HG03565 (cell line): ENCODE data around the gene CSTPP1.

Source experiments
- ATAC-seq: cut with Tn5 transposase; IDR thresholded peaks from one replicate; pipeline ENCODE4 v1.9.1; 2021; ENCODE audit warnings: mild to moderate bottlenecking, moderate library complexity; ENCODE audit not compliant: unreplicated experiment

CSTPP1 gene, protein sequence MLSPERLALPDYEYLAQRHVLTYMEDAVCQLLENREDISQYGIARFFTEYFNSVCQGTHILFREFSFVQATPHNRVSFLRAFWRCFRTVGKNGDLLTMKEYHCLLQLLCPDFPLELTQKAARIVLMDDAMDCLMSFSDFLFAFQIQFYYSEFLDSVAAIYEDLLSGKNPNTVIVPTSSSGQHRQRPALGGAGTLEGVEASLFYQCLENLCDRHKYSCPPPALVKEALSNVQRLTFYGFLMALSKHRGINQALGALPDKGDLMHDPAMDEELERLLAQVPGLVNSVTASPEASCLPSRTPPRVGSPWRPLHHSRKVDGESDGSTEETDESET

GRCh38 chr11:46936138-46937110 is at the start of gene CSTPP1:
Gene CSTPP1 (plus strand): TSS chr11:46936761. CDS start chr11:46936806, 45 bp downstream.
- peak; percentile 75 for ATAC-seq

GRCh38 chr11:46888636-46889035 is 47.9 kb upstream of the CSTPP1 start:
- no peak for ATAC-seq

GRCh38 chr11:46889251-46889650 is 47.3 kb upstream of the CSTPP1 start:
- ATAC-seq = no peak

DNA sequence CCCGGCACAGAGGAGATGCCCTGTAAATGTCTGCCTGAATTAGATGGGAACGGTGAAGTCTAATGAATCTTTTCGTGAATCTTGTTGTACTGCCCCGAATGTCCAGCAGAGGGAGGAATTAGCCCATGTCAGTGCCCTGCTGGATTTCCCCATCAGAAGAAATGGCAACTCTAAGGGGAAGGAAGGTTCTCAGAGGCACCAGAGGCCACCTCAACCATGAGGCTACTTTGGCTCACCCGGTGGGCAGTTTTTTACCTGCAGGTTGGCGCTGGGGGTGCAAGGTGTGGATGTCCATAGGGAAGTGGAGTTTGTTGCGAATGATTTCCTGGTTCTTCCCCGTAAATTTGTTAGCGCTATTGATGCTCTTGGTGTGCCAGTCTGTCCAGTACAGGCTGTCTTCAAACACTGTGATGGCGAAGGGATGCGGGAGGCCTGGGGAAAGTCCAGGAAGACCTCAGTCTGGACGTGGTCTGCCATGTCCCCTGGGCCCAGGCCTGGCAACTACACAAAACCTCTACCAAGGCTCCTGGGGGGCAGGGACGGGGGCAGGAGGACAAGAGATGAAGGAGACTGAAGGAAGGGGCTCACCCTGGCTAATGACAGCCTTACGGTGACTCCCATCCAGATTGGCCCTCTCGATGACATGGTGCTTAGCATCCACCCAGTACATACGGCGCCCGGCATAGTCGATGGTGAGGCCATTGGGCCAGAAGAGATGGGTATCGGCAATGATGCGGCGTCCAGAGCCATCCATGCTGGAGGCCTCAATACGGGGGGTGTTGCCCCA is 46.7 kb upstream of the CSTPP1 start:
- ATAC-seq = no peak

DNA sequence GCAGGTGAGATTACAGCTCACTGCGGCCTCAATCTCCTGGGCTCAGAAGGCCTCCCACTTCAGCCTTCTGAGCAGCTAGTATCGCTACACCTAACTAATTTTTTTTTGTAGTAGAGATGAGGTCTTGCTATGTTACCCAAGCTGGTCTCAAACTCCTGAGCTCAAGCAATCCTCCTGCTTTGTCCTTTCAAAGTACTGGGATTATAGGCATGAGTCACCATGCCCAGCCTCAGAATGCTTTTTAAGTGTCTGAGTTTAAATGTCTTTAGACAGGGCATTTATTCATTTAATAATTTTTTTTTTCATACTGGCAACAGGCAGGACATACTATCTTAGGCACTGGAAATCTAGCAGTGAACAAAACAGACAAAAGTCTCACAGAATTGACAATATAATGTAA is 45.9 kb upstream of the CSTPP1 start:
- ATAC-seq = no peak

- ATAC-seq = no peak
Measured at GRCh38 chr11:46892109-46892508, 44.5 kb upstream of the CSTPP1 start.

GRCh38 chr11:46892838-46893237 is 43.7 kb upstream of the CSTPP1 start:
- ATAC-seq = no peak

DNA sequence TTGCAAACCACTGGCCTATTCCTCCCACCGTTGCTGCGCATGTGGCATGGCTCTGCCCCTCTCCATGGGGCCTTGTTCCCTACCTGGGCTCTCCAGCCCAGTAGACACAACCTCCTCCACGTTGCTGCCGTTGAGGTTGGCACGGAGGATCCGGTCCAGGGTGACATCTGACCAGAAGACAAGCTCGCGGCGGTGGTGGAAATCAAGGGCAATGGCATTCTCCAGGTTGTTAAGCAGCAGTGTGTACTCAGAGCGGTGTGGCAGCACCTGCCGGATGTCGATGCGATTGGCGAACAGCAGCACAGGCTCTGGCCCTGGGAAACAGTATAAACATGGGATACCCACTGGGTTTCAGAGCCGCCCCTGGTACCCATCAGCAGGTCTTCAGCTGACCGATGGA is 42.1 kb upstream of the CSTPP1 start:
- ATAC-seq = no peak

DNA sequence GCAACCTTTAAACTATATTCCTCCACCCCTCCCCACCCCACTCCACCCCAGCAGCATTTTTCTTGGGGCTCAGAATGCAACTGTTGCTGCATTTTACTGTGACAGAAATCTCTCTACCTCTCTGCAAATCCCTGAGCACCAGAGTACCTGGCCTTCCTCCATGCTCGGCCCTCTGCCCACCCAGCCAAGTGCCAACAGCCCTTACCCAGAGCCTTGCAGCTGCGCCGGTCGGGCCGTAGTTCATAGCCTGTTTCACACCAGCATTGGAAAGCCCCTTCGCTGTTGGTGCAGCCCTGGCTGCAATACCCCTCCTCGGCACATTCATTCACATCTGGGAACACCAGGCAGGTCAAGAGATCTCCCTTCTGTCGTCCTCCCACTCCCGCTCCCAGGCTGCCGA is 41.6 kb upstream of the CSTPP1 start:
- ATAC-seq = no peak

GRCh38 chr11:46895821-46896220 is 40.7 kb upstream of the CSTPP1 start:
- no peak for ATAC-seq

GRCh38 chr11:46896719-46897406 is 39.7 kb upstream of the CSTPP1 start:
- no peak for ATAC-seq

GRCh38 chr11:46898396-46899095 is 38.0 kb upstream of the CSTPP1 start:
- no peak for ATAC-seq

DNA sequence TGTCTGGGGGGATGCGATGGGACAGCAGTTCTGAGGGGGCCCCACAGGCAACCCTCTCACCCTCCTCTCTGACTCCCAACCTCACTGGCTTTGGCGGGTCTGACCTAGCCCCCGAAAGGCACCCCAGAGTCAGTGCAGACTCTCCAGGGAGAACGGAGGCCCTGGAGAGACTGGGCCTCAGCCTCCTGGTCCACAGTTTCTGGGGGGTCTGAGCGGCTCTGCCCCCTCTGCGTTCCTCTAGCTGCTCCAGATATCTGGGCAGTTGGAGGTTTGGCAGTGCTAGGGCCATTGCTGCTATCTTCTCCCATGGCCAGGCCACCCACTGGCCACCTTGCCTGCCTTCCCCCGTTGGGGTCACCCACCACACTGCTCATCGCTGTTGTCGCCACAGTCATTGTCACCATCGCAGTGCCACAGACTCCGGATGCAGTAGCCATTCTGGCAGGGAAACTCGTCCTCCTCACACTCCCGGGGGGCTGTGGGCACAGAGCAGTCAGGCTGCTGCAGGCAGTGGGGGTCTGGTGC is 37.0 kb upstream of the CSTPP1 start:
- ATAC-seq = no peak

GRCh38 chr11:46900091-46900746 is 36.3 kb upstream of the CSTPP1 start:
- ATAC-seq = no peak

- no peak for ATAC-seq
Measured at GRCh38 chr11:46901156-46901555, 35.4 kb upstream of the CSTPP1 start.

- ATAC-seq = no peak
Measured at GRCh38 chr11:46902694-46903093, 33.9 kb upstream of the CSTPP1 start.

DNA sequence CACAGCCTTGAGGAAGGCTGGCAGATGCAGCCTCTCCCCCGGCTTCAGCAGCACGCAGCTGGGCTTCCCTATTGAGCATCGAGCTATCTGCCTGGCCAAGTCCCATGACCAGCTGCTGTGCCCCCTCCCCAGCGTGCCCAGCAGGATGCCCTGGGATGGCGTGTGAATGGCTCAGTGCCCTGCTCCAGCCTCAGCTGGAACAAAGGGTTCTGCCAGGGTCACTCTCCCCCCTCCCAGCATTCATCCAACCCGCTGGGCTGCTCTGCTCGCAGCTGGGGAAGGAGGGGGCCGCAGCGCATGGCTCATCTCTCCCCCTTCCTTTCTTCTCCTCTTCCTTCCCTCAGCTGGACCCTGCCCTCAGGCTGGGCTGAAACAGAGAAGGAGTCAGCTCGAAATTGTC is 32.7 kb upstream of the CSTPP1 start:
- ATAC-seq = no peak

- ATAC-seq = no peak
Measured at GRCh38 chr11:46905806-46906205, 30.8 kb upstream of the CSTPP1 start.

DNA sequence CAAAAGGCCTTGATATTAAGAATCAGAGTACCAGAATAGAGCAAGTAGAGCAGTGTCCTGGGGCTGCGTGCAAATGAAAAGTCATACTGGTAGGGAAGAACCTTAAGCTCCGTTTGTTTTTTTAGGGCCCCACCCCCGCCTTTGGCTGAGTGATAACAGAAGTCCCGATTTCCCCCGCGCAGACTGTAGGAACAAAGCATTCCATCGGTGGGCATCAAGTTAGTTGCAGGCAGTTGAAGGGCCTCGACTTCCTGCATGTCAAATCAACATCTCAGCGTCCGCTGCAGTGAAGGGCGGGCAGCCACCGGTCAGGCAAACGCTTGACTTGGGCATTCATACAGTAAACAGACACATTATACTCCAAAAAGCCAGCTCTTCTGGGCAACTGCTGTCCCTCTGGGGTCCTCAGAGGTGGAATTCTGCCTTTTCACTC is 29.9 kb upstream of the CSTPP1 start:
- no peak for ATAC-seq
